ENCODE results near the gene TBC1D5. TPM values are rescaled to one million over a fixed set of nuclear protein-coding genes. Genes with fewer than 3 reads are reported as not detected.

TBC1D5 gene
- total RNA-seq, 1 experiment from 2014 or later: 38.3 TPM

DNA sequence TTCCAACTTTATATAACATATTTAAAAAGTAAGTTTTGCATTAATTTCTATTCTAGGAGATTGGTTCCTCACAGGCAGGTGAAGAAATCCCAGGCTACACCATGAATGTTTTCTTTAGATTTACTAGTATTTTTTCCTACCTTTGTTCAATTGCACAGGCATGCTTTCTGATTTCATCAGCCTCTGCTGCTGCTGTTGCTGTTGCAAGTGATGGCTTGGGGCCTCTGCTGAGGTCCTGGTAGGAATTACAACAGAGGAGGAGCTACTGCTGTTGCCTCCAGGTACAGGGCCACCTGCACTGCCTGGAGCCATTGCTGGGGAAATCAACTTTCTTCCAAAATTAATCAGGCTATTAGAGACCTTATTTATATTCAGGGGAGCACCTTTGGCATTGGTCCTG, 504.4 kb downstream of the TBC1D5 start:
- H3K27ac Mint-ChIP-seq (ENCODE audit: unreplicated experiment): no peak overlapping the region
- no TSS peak for BruUV-seq (replicated peaks)
- no peak for DNase-seq
- H3K9me3 Mint-ChIP-seq (ENCODE audit: low read depth, unreplicated experiment): no peaks in the 10 kb centered on the region
- TF ChIP-seq, protein P1, sequence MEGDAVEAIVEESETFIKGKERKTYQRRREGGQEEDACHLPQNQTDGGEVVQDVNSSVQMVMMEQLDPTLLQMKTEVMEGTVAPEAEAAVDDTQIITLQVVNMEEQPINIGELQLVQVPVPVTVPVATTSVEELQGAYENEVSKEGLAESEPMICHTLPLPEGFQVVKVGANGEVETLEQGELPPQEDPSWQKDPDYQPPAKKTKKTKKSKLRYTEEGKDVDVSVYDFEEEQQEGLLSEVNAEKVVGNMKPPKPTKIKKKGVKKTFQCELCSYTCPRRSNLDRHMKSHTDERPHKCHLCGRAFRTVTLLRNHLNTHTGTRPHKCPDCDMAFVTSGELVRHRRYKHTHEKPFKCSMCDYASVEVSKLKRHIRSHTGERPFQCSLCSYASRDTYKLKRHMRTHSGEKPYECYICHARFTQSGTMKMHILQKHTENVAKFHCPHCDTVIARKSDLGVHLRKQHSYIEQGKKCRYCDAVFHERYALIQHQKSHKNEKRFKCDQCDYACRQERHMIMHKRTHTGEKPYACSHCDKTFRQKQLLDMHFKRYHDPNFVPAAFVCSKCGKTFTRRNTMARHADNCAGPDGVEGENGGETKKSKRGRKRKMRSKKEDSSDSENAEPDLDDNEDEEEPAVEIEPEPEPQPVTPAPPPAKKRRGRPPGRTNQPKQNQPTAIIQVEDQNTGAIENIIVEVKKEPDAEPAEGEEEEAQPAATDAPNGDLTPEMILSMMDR (IDR thresholded peaks at IDR 0.05; ENCODE audit: unreplicated experiment): no peak
- intact Hi-C loops (cut with micrococcal nuclease; ENCODE audit: unreplicated experiment): loop anchor here (10.0 kb wide), 1 partner anchor 353 kb away; the partner anchor contains the start of gene PLCL2
- no peaks in the 10 kb centered on the region for H3K27me3 Mint-ChIP-seq (ENCODE audit: unreplicated experiment)
- peaks cover 5% of the 10 kb centered on the region for H3K36me3 Mint-ChIP-seq (ENCODE audit: insufficient read depth, unreplicated experiment)
- no peak overlapping the region for H3K4me3 Mint-ChIP-seq (ENCODE audit: low read depth, unreplicated experiment)
- H3K4me1 Mint-ChIP-seq (ENCODE audit: low read depth, unreplicated experiment): no peaks in the 10 kb centered on the region
- CTCF ChIA-PET: no interaction called here

DNA sequence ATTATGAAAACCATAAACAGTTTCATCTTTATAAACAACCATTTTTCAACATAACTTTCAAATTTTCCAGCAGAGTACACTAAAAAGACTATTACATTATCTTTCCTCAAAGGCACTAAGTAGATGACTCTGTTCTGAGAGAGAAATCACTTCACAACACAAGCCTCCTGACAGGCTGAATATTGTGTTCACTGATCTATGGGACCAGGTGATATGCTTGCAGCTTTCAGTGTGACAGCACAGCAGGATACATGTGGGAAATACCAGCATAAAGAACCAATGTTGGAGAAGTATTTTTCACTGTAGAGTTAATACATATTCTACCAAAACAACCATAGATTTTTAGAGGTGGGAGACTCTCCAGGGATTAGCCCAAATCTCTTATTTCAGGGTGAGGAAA, 507.1 kb downstream of the TBC1D5 start:
- Mint-ChIP-seq H3K36me3 (ENCODE audit: insufficient read depth, unreplicated experiment) (no peaks in the 10 kb centered on the region), H3K27ac (ENCODE audit: unreplicated experiment) (no peak overlapping the region), H3K4me3 (ENCODE audit: low read depth, unreplicated experiment) (no peak overlapping the region), H3K9me3 (ENCODE audit: low read depth, unreplicated experiment) (no peaks in the 10 kb centered on the region), H3K27me3 (ENCODE audit: unreplicated experiment) (no peaks in the 10 kb centered on the region), H3K4me1 (ENCODE audit: low read depth, unreplicated experiment) (no peaks in the 10 kb centered on the region)
- TF ChIP-seq, protein P1 (IDR thresholded peaks at IDR 0.05; ENCODE audit: unreplicated experiment): no peak
- CTCF ChIA-PET: no interaction called here
- no peak for DNase-seq
- intact Hi-C loops (cut with micrococcal nuclease; ENCODE audit: unreplicated experiment): loop anchor here (10.0 kb wide), 1 partner anchor 351 kb away; the partner anchor contains the start of gene PLCL2
- no TSS peak for BruUV-seq (replicated peaks)

GRCh38 chr3:17234382-17234781, 508.0 kb downstream of the TBC1D5 start:
- Mint-ChIP-seq H3K4me3 (ENCODE audit: low read depth, unreplicated experiment) (no peak overlapping the region), H3K27me3 (ENCODE audit: unreplicated experiment) (no peaks in the 10 kb centered on the region), H3K4me1 (ENCODE audit: low read depth, unreplicated experiment) (no peaks in the 10 kb centered on the region), H3K27ac (ENCODE audit: unreplicated experiment) (no peak overlapping the region), H3K36me3 (ENCODE audit: insufficient read depth, unreplicated experiment) (no peaks in the 10 kb centered on the region), H3K9me3 (ENCODE audit: low read depth, unreplicated experiment) (no peaks in the 10 kb centered on the region)
- BruUV-seq (replicated peaks): no TSS peak
- CTCF ChIA-PET: interaction anchor here (0.7 kb wide), 1 partner anchor 147 kb away, joined by 4 read pairs; no protein-coding TSS in a partner anchor
- TF ChIP-seq, protein P1 (IDR thresholded peaks at IDR 0.05; ENCODE audit: unreplicated experiment): no peak
- intact Hi-C loops (cut with micrococcal nuclease; ENCODE audit: unreplicated experiment): loop anchor here (10.0 kb wide), 1 partner anchor 350 kb away; the partner anchor contains the start of gene PLCL2
- no peak for DNase-seq

GRCh38 chr3:17233398-17233800, 509.0 kb downstream of the TBC1D5 start:
- no peak overlapping the region for H3K27ac Mint-ChIP-seq (ENCODE audit: unreplicated experiment)
- no TSS peak for BruUV-seq (replicated peaks)

More at GRCh38 chr3:17233398-17233800, 509.0 kb downstream of the TBC1D5 start:
- CTCF ChIA-PET: no interaction called here
- Mint-ChIP-seq H3K27me3 (ENCODE audit: unreplicated experiment) (no peaks in the 10 kb centered on the region), H3K9me3 (ENCODE audit: low read depth, unreplicated experiment) (no peaks in the 10 kb centered on the region), H3K36me3 (ENCODE audit: insufficient read depth, unreplicated experiment) (no peaks in the 10 kb centered on the region), H3K4me1 (ENCODE audit: low read depth, unreplicated experiment) (no peaks in the 10 kb centered on the region), H3K4me3 (ENCODE audit: low read depth, unreplicated experiment) (no peak overlapping the region)
- intact Hi-C loops (cut with micrococcal nuclease; ENCODE audit: unreplicated experiment): loop anchor here (1.0 to 10.0 kb wide), 4 partner anchors 194 to 632 kb away; partner anchors contain the start of gene PLCL2
- TF ChIP-seq, protein P1 (IDR thresholded peaks at IDR 0.05; ENCODE audit: unreplicated experiment): peak; percentile 40
- DNase-seq: peak; percentile 20

Data from Calu3 (cell line).